GM12892 (cell line): Measurements from ENCODE around the gene MYBPC2.

Experiments used
- POLR2A ChIP-seq: IDR thresholded peaks from 2 replicates; pipeline ENCODE4 v1.6.1; 2011; ENCODE audit warnings: low read depth, low read length, control low read depth
- POLR2AphosphoS5 ChIP-seq: IDR thresholded peaks from 2 replicates; pipeline ENCODE4 v1.6.1; 2011; ENCODE audit warnings: low read depth, low read length, control low read depth
- TAF1 ChIP-seq: IDR thresholded peaks from 2 replicates; pipeline ENCODE4 v1.6.1; 2011; ENCODE audit warnings: low read depth, mild to moderate bottlenecking, control low read depth, low read length, borderline replicate concordance

DNA sequence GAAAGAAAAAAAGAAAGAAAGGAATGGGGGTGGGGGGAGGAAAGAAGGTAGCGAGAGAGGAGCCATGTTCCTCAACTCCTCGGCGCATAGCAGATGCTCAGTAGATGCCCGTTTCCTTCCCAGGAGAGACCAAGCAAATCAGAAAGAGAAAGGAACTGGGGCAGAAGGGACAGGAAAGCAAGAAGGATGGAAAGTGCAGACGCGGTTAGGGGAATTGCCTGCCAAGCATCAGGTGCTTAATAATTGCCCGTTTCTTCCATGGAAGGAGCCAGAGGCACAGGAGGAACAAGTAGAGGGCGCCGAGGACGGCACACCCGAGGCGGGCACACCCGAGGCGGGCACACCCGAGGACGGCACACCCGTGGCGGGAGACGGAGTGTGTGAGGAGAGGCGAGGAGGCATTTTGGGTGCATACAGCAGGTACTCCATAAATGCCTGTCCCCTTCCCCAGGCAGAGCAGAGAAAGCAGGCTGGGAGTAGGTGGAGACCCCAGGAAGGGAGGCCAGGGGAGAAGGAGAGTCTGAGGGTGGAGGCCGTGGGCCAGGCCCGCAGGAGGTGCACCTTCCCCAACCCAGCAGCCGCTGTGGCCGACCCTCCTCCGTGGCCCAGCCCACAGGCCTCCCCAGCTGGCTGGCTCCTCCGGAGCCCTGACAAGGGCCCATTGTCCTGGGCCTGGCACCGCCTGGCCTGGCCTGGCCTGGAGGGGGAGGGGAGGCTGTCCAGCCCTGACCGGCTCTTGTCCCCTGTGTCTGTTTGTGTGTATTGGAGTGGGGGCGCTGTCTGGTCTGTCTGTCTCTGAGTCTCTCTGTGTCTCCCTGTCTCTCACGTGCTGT lies 63.7 kb downstream of the MYBPC2 start:
- TF ChIP-seq POLR2A (no peak), POLR2AphosphoS5 (no peak), TAF1 (no peak)
